Lower lobe of right lung (tissue), 2 donors: ENCODE measurements around the gene CNMD. TPM values are rescaled to one million over a fixed set of nuclear protein-coding genes. Genes with fewer than 3 reads are reported as not detected.
"Not testable (repeated sequence)": the region's sequence is repeated elsewhere in the genome, so short reads cannot be mapped to it uniquely, and the experiment has no call there.

Source experiments
- ATAC-seq, 2 donors: fragments of 200-7000 bp; cut with Tn5 transposase; one replicate each; pipeline ENCODE4 v1.9.1; 2020 to 2022; ENCODE audit warnings: mild to moderate bottlenecking in 2 of 2, moderate library complexity in 2 of 2
- DNase-seq: peaks from one replicate; pipeline ENCODE4 v3.0.0-alpha.2; 2020
- H3K27ac ChIP-seq: fragments of 200-600 bp; one replicate; pipeline ENCODE4 v1.8.0; 2022
- H3K27me3 ChIP-seq: fragments of 200-600 bp; one replicate; pipeline ENCODE4 v1.8.0; 2022; ENCODE audit warnings: low read depth
- H3K36me3 ChIP-seq: fragments of 200-600 bp; one replicate; pipeline ENCODE4 v1.8.0; 2022; ENCODE audit warnings: mild to moderate bottlenecking
- H3K4me1 ChIP-seq: fragments of 200-600 bp; one replicate; pipeline ENCODE4 v1.8.0; 2022
- H3K4me3 ChIP-seq: fragments of 200-600 bp; one replicate; pipeline ENCODE4 v1.8.0; 2022; ENCODE audit warnings: mild to moderate bottlenecking
- H3K9me3 ChIP-seq: fragments of 200-600 bp; one replicate; pipeline ENCODE4 v1.8.0; 2022
- intact Hi-C: fragments of 100-400 bp; cut with DNase I; formaldehyde crosslinking; loops from one replicate; pipeline ENCODE4 v1.11.0; 2022
- total RNA-seq: library from RNA; stranded (reverse); fragmentation: NEBNext Ultra II Directional; extraction: Animal tissue kit (Norgen Biotek cat#: 25700); gene quantifications from one replicate; pipeline ENCODE4 v1.2.1, GENCODE V29; 2021
- TF ChIP-seq, protein P1 (sequence below): fragments of 200-600 bp; IDR thresholded peaks from one replicate; pipeline ENCODE4 v1.8.0; 2022; ENCODE audit warnings: antibody characterized with exemption, mild to moderate bottlenecking
- donor health status: DM: no; HTN: yes; CAD: no; lungs with severe emphysema.

The CNMD gene
- total RNA-seq, 1 donor from 2014 or later: not detected

DNA sequence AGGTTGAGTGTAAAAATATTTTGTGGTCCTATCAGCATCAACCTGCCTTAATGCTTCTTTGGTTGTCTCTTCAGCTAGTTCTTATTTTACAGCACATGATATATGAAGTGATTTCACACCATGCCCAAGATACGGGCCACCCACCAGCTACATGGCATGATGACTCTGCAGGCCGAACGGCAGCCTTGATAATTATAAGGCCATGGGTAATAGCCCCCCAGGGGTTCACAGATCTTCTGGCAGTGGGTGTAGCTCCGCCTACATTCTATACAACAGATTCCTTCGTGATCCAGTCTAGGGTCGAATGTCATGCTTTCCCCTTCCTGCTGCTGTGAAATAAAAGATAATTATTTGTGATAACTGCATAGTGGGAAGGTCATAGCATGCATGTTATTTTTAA lies 36.1 kb downstream of the CNMD start:
- DNase-seq: no peak
- intact Hi-C loops: no loop called here
- peaks cover 10% of the 10 kb centered on the region for H3K36me3 ChIP-seq
- H3K27me3 ChIP-seq: no peaks in the 10 kb centered on the region
- H3K4me1 ChIP-seq: no peaks in the 10 kb centered on the region
- ATAC-seq: no peak
- no peaks in the 10 kb centered on the region for H3K9me3 ChIP-seq
- no peak overlapping the region for H3K27ac ChIP-seq
- TF ChIP-seq, protein P1, sequence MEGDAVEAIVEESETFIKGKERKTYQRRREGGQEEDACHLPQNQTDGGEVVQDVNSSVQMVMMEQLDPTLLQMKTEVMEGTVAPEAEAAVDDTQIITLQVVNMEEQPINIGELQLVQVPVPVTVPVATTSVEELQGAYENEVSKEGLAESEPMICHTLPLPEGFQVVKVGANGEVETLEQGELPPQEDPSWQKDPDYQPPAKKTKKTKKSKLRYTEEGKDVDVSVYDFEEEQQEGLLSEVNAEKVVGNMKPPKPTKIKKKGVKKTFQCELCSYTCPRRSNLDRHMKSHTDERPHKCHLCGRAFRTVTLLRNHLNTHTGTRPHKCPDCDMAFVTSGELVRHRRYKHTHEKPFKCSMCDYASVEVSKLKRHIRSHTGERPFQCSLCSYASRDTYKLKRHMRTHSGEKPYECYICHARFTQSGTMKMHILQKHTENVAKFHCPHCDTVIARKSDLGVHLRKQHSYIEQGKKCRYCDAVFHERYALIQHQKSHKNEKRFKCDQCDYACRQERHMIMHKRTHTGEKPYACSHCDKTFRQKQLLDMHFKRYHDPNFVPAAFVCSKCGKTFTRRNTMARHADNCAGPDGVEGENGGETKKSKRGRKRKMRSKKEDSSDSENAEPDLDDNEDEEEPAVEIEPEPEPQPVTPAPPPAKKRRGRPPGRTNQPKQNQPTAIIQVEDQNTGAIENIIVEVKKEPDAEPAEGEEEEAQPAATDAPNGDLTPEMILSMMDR: no peak
- no peak overlapping the region for H3K4me3 ChIP-seq

DNA sequence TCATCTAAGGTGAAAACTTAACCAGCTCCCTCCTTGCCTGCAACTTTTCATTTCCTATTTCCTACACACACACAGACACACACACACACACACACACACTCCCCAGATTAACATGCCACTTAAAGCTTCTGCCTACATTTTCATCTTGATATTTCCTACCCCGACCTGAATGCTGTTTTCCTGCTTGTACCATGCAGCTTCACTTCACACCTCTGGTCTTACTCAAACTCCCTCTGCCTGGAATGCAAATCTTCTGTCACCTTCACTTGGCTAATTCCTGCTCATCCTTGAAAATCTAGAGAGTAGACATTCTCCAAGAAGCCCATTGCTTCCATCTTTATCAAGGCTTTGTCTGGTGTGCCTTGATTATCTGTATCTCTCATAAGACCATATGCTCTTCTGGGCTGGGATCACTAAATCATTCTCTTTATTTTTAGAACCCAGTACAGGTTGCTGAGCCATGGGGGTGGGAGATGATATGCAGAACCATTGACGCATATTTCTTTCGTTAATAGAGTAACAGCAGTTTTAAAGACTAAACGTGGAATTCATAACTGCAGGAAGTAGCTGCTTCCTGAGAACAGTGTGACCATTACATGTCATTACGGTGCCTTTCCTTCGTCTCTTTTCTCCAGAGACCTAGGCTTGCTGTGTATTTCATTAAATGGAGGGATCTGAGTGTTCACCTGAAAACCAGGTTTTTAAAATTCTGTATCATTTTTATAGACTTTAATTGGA lies 37.7 kb downstream of the CNMD start:
- TF ChIP-seq, protein P1: no peak
- H3K4me3 ChIP-seq: no peak overlapping the region
- ATAC-seq (no peak), DNase-seq (no peak)
- H3K27ac ChIP-seq: no peak overlapping the region
- H3K27me3 ChIP-seq: no peaks in the 10 kb centered on the region
- no peaks in the 10 kb centered on the region for H3K9me3 ChIP-seq
- H3K36me3 ChIP-seq: peaks cover 22% of the 10 kb centered on the region
- no peaks in the 10 kb centered on the region for H3K4me1 ChIP-seq
- intact Hi-C loops: no loop called here

DNA sequence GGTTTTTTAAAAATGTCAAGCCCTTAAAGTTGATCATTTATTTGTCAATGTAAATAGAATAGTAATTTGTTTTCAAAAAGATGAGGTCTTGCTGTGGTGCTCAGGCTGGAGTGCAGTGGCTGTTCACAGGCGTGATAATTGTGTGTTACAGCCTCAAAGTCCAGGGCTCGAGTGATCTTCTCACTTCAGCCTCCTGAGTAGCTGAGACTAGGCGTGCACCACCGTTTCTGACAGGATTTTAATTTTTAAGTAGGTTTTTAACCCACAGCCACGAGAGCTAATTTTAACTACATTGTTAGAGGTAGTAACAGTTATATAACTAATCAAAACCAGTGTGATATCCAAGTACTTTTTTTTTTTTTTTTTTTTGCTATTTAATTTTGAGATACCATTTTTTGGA lies 43.1 kb downstream of the CNMD start:
- TF ChIP-seq, protein P1: no peak
- Histone ChIP-seq H3K9me3 (no peaks in the 10 kb centered on the region), H3K4me3 (no peak overlapping the region), H3K36me3 (peaks cover 26% of the 10 kb centered on the region), H3K27ac (no peak overlapping the region), H3K27me3 (no peaks in the 10 kb centered on the region), H3K4me1 (no peaks in the 10 kb centered on the region)
- DNase-seq (no peak), ATAC-seq (no peak)
- intact Hi-C loops: no loop called here

DNA sequence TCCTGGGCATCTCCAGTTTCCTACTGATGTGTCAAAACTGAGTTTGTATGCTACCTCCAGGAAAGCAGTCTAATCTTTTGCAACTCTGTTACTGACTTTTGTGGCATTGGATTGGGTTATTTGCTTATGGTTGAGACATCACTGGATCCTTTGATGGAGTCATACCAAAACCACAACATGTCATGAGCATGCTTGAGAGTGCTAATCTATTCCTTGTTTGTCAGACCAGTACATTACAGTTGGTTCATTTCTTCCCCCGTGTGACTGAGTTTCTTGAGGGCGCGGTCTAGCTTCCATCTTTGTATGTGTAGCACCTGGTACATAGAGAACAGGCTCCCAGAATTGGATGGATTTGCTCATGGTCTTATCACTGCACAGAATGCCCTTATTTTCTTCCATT lies 43.8 kb downstream of the CNMD start:
- TF ChIP-seq, protein P1: no peak
- intact Hi-C loops: no loop called here
- no peak overlapping the region for H3K4me3 ChIP-seq
- H3K27me3 ChIP-seq: no peaks in the 10 kb centered on the region
- ATAC-seq (peak in 1 of 2 donors; percentile 25), DNase-seq (no peak)
- no peak overlapping the region for H3K27ac ChIP-seq
- H3K4me1 ChIP-seq: no peaks in the 10 kb centered on the region
- no peaks in the 10 kb centered on the region for H3K9me3 ChIP-seq
- peaks cover 31% of the 10 kb centered on the region for H3K36me3 ChIP-seq

- TF ChIP-seq, protein P1: no peak
- Histone ChIP-seq H3K9me3 (no peaks in the 10 kb centered on the region), H3K27me3 (no peaks in the 10 kb centered on the region), H3K4me1 (no peaks in the 10 kb centered on the region), H3K27ac (no peak overlapping the region), H3K4me3 (no peak overlapping the region), H3K36me3 (peaks cover 82% of the 10 kb centered on the region)
- DNase-seq (no peak), ATAC-seq (no peak)
- intact Hi-C loops: no loop called here
These were observed 53.2 kb downstream of the CNMD start for GRCh38 chr13:52686376-52686775.

DNA sequence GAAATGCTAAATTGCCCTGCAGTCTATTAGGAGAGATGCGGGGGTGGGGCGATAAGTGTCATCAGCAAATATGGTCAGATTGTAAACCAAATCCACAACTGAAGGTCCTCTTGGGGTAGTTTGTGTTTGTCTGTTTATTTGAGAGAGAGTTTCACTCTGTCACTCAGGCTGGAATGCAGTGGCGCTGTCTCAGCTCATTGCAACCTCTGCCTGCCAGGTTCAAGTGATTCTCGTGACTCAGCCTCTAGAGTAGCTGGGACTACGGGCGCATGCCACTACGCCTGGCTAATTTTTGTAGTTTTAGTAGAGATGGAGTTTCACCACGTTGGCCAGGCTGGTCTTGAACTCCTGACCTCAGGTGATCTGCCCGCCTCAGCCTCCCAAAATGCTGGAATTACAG lies 53.8 kb downstream of the CNMD start:
- H3K27ac ChIP-seq, H3K9me3 ChIP-seq, H3K27me3 ChIP-seq, H3K4me1 ChIP-seq, DNase-seq, H3K4me3 ChIP-seq, intact Hi-C loops, ATAC-seq: not testable (repeated sequence)
- peaks cover 84% of the 10 kb centered on the region for H3K36me3 ChIP-seq
